IPS-NIHi7 (cell line): Measurements from ENCODE around the gene DCUN1D5.
A peak's percentile ranks its signal among the peaks of the same experiment; 100 is the strongest.
"Not testable (repeated sequence)": the region's sequence is repeated elsewhere in the genome, so short reads cannot be mapped to it uniquely, and the experiment has no call there.

Experiments used
- DNase-seq: peaks from one replicate; pipeline ENCODE4 v3.0.0; 2012; ENCODE audit warnings: mixed read lengths; ENCODE audit errors: extremely low spot score

Gene DCUN1D5

GRCh38 chr11:103055221-103055890, 36.6 kb downstream of the DCUN1D5 start:
- peak; percentile 16 for DNase-seq

GRCh38 chr11:103053997-103054396, 38.0 kb downstream of the DCUN1D5 start:
- DNase-seq: no peak

GRCh38 chr11:103051981-103052380, 40.0 kb downstream of the DCUN1D5 start:
- DNase-seq: no peak

- no peak for DNase-seq
These were observed 40.7 kb downstream of the DCUN1D5 start for GRCh38 chr11:103051151-103051801.

GRCh38 chr11:103050351-103050750, 41.6 kb downstream of the DCUN1D5 start:
- DNase-seq: no peak

- no peak for DNase-seq
These were observed 44.1 kb downstream of the DCUN1D5 start for GRCh38 chr11:103047837-103048236.

GRCh38 chr11:103043826-103044678, 47.9 kb downstream of the DCUN1D5 start:
- DNase-seq: no peak

- DNase-seq: no peak
These were observed 49.8 kb downstream of the DCUN1D5 start for GRCh38 chr11:103042161-103042560.

- DNase-seq: peak; percentile 33
These were observed 56.0 kb downstream of the DCUN1D5 start for GRCh38 chr11:103035791-103036434.

GRCh38 chr11:103035216-103035615, 56.7 kb downstream of the DCUN1D5 start:
- no peak for DNase-seq

GRCh38 chr11:103031834-103032233, 60.1 kb downstream of the DCUN1D5 start:
- DNase-seq: no peak

- no peak for DNase-seq
These were observed 62.6 kb downstream of the DCUN1D5 start for GRCh38 chr11:103029401-103029800.

- not testable (repeated sequence) for DNase-seq
These were observed 63.5 kb downstream of the DCUN1D5 start for GRCh38 chr11:103028304-103029020.

- no peak for DNase-seq
These were observed 67.9 kb downstream of the DCUN1D5 start for GRCh38 chr11:103024086-103024485.

GRCh38 chr11:103016031-103016430, 75.9 kb downstream of the DCUN1D5 start:
- no peak for DNase-seq

- no peak for DNase-seq
These were observed 78.5 kb downstream of the DCUN1D5 start for GRCh38 chr11:103013421-103013820.
